ENCODE data around the gene PHF2.

DNA sequence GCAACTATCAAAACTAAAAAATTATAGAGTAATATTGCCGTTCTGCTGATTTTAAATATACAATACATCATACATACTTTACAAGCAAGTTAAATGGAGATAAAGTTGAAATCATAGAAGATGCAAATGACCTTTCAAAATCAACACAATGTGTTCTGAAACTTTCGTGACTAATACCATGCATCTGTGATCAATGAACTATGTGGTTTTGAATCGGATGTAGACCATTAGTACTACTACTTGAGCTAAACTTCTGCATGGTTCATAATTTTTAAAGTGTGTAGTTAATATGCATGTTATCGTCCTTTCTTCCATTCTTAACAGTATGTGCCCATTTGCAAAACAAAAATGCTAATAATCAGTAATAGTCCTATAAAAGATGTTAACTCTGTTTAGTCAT lies 11.3 kb upstream of the PHF2 start:
- TF ChIP-seq, protein P1, sequence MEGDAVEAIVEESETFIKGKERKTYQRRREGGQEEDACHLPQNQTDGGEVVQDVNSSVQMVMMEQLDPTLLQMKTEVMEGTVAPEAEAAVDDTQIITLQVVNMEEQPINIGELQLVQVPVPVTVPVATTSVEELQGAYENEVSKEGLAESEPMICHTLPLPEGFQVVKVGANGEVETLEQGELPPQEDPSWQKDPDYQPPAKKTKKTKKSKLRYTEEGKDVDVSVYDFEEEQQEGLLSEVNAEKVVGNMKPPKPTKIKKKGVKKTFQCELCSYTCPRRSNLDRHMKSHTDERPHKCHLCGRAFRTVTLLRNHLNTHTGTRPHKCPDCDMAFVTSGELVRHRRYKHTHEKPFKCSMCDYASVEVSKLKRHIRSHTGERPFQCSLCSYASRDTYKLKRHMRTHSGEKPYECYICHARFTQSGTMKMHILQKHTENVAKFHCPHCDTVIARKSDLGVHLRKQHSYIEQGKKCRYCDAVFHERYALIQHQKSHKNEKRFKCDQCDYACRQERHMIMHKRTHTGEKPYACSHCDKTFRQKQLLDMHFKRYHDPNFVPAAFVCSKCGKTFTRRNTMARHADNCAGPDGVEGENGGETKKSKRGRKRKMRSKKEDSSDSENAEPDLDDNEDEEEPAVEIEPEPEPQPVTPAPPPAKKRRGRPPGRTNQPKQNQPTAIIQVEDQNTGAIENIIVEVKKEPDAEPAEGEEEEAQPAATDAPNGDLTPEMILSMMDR (conservative IDR thresholded peaks at IDR 0.05; ENCODE audit: low read depth, low read length): no peak
- TF ChIP-seq RFX5 (IDR thresholded peaks at IDR 0.05; ENCODE audit: low read depth, low read length) (no peak), POLR2A (IDR thresholded peaks at IDR 0.05; ENCODE audit: low read depth, low read length) (no peak), RAD21 (IDR thresholded peaks at IDR 0.05; ENCODE audit: low read length) (no peak), CHD1 (IDR thresholded peaks at IDR 0.05; ENCODE audit: low read depth, low read length) (no peak), CEBPB (IDR thresholded peaks at IDR 0.05; ENCODE audit: low read depth, low read length) (no peak), MAFK (IDR thresholded peaks at IDR 0.05; ENCODE audit: low read depth, low read length) (no peak), MXI1 (IDR thresholded peaks at IDR 0.05; ENCODE audit: borderline replicate concordance, low read depth, low read length) (no peak), BHLHE40 (IDR thresholded peaks at IDR 0.05; ENCODE audit: low read depth, low read length) (no peak), NFE2L2 (IDR thresholded peaks at IDR 0.05; ENCODE audit: low read depth, low read length) (no peak)
- TF ChIP-seq, protein P2, sequence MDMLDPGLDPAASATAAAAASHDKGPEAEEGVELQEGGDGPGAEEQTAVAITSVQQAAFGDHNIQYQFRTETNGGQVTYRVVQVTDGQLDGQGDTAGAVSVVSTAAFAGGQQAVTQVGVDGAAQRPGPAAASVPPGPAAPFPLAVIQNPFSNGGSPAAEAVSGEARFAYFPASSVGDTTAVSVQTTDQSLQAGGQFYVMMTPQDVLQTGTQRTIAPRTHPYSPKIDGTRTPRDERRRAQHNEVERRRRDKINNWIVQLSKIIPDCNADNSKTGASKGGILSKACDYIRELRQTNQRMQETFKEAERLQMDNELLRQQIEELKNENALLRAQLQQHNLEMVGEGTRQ (IDR thresholded peaks at IDR 0.05; ENCODE audit: low read depth, low read length): no peak
- TF ChIP-seq, protein P3, sequence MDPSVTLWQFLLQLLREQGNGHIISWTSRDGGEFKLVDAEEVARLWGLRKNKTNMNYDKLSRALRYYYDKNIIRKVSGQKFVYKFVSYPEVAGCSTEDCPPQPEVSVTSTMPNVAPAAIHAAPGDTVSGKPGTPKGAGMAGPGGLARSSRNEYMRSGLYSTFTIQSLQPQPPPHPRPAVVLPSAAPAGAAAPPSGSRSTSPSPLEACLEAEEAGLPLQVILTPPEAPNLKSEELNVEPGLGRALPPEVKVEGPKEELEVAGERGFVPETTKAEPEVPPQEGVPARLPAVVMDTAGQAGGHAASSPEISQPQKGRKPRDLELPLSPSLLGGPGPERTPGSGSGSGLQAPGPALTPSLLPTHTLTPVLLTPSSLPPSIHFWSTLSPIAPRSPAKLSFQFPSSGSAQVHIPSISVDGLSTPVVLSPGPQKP (IDR thresholded peaks at IDR 0.05; ENCODE audit: borderline replicate concordance, low read depth, low read length): no peak
